Astrocyte of the cerebellum (primary cell): Measurements from ENCODE around the gene GATD1.

ENCODE experiments used
- DNase-seq: peaks from one replicate; pipeline ENCODE4 v3.0.0-alpha.2; 2011; ENCODE audit warnings: low read depth
- H3K4me3 ChIP-seq: 2 replicates; pipeline ENCODE4 v1.5.1; 2011; ENCODE audit warnings: mild to moderate bottlenecking, low read depth, low read length, moderate library complexity
- in situ Hi-C: cut with HindIII; loops from 2 replicates; pipeline ENCODE4 v1.10.0; 2017; ENCODE audit warnings: low sequenced_read_pairs
- TF ChIP-seq, protein P1 (sequence below): IDR thresholded peaks from 2 replicates; pipeline ENCODE4 v1.5.1; 2012; ENCODE audit warnings: low read length, low read depth, moderate library complexity, mild to moderate bottlenecking; ENCODE audit errors: missing control alignments

Gene GATD1

DNA sequence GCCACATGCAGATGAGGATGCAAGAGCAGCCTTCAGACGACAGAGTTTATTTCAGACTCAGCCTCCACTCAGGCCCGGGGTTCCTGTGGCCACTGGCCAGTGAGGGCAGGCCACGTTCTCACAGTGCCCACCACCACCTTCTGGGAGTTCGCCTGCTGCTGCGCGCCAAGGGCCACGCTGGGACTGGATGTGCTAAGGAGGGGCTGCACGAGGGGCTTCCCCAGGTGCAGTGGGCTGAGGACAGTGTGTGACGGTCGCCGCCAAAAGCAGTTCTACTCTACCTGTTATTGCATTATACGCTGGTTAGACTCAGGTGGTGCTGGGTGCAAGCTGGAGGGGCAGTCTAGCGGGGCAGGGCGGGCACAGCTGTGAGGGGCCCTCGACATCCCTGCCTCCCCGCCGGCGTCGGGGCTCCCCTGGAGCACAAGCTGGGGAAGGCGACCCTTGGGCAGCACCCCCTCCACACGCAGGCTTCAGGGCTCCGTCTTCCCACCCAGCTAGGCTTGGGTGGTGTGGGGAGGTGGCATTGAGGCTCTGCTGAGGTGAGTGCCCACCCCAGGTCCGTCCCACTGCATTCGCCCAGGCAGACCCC is 9.9 kb upstream of the GATD1 start:
- in situ Hi-C loops: no loop called here
- TF ChIP-seq, protein P1, sequence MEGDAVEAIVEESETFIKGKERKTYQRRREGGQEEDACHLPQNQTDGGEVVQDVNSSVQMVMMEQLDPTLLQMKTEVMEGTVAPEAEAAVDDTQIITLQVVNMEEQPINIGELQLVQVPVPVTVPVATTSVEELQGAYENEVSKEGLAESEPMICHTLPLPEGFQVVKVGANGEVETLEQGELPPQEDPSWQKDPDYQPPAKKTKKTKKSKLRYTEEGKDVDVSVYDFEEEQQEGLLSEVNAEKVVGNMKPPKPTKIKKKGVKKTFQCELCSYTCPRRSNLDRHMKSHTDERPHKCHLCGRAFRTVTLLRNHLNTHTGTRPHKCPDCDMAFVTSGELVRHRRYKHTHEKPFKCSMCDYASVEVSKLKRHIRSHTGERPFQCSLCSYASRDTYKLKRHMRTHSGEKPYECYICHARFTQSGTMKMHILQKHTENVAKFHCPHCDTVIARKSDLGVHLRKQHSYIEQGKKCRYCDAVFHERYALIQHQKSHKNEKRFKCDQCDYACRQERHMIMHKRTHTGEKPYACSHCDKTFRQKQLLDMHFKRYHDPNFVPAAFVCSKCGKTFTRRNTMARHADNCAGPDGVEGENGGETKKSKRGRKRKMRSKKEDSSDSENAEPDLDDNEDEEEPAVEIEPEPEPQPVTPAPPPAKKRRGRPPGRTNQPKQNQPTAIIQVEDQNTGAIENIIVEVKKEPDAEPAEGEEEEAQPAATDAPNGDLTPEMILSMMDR: no peak
- no peak for DNase-seq
- H3K4me3 ChIP-seq: no peak overlapping the region

DNA sequence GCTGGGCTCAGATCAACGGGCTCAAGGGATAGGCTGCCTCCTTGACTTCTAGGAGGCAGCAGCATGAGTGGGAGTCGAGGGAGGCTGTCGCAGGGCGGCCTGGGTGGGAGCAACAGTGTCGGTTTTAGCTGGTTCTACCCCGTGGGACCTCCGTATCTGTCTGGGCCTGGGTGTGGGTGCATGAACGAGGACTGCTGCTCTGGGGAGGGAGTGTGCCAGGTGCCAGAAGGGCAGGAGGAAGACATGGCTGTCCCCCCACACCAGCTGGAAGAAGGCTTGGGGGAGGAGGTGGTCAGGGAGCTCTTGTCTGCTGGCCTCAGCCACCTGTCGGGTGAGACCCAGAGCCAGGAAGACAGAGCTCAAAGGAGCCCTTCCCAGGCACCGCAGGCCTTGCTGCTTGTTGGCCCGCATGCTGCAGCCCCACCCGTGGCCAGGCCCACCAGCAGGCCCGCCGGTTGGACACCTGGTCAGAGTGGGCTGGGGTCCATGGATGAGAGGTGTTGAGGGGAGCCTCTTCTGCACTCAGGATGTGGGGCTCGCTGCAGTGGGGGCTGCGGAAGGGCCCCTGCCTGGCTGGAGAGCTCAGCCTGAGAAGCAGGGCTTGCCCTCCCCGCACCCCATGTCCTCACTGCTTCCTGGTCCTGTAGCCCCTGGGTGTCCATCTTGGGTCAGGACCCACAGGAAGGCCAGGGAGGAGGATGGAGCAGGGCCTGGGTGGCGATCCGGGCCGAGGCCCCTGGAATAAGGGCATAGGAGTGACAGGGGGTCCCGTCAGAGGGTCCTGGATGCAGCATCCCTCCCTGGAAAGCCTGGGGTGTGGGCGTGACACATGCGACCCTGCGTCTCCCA is 9.2 kb upstream of the GATD1 start:
- TF ChIP-seq, protein P1: no peak
- H3K4me3 ChIP-seq: no peak overlapping the region
- DNase-seq: no peak
- in situ Hi-C loops: no loop called here

DNA sequence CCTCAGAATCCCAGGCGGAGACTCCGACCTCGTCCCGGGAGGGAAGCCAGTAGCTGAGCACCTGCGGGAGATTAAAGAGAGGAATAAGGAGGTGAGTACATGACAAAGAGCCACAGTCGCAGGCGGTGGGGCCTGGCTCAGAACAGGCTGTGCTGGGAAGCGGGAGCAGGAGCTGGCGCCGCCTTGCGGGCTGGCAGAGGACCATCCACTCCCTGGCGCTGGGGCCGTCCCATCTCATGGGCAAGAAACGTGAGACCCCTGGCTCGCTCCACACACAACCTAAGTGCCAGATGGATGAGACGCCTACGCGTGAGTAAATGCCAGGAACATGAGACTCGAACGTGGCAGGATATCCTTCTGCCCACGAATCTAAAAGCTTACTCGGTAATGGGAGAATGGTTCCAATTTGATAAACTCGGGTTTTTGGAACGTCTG is 6.3 kb upstream of the GATD1 start:
- DNase-seq: peak; percentile 60
- TF ChIP-seq, protein P1: peak; percentile 93
- no peak overlapping the region for H3K4me3 ChIP-seq
- in situ Hi-C loops: no loop called here

DNA sequence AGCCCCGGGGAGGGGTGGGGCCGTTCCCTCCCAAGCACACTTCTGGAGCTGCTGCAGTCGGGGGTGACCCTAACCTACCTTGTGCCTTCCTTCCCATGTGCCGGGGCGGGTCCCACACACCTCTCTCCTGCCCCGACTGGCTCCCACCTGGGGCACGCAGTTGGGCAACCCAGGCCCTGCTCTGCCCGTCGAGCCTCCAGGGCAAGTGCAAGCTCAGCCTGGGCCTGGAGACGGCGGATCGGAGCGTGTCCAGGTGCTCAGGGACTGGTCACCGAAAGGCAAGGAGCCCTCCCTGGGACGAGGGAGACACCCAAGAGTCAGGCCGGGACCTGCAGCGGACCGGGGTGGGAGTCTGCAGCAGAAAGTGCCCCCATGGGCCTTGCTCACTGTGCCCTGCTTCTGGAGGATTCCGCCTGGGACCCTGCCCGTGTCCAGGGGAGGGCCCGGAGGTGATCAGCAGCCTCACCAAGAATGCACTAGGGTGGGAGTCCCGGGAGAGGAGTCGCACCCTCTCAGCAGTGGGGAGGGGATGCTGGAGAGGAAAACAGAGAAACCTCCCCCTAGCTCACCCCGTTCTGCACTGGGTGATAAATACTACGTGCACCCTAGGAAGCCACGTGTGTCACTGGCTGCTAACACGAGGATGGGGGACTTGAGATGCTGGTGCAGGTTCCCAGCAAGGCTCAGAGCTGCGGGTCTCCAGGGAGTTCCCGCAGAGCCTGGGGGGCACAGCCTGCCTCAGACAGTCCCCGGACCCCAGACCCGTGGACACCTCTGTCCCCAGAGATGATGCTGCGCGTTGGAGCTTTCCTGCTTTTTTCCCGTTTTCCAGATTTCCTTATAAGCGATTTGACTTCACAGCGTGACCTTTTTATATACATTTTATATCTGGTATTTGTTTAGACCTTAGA is 5.2 kb upstream of the GATD1 start:
- TF ChIP-seq, protein P1: no peak
- no peak overlapping the region for H3K4me3 ChIP-seq
- in situ Hi-C loops: no loop called here
- no peak for DNase-seq

DNA sequence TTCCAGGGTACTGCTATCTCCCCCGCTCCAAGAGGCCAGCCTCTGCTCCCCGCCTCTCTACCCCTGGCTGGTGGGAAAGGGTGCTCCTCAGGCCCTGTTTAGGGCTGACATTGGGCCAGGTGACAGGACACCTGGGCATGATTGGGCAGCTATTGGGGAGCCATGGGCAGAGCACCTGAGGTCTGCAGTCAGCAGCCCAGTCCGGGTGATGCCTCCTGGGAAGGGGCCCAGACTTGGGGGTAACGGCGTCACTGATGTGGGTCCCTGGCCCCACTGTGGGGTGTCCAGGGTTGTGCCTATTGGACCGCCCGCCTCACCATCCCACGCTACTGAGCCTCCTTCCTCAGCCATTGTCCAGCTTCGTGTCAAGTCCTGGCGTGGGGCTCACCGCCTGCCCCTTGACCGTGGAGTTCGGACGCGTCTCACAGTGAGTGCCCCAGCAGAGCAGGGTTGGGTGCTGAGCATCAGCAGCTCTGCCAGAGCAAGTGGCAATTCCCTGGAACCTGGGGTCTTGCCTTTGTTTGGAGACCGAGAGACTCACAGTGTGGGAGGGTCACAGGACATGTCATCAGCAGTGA is 2.8 kb upstream of the GATD1 start:
- in situ Hi-C loops: no loop called here
- H3K4me3 ChIP-seq: no peak overlapping the region
- no peak for DNase-seq
- TF ChIP-seq, protein P1: no peak
